Measurements from ENCODE around the gene ESYT2.

The ESYT2 gene

GRCh38 chr7:158783595-158783994 is 45.7 kb downstream of the ESYT2 start:
- H3K4me1 ChIP-seq (ENCODE audit: control insufficient read depth, insufficient read depth, low read length), result no peaks in the 10 kb centered on the region
- WGBS, 2 experiments, result 77 to 79% methylated on average over 8 of the region's 8 CpGs
- H3K4me3 ChIP-seq (ENCODE audit: insufficient read depth, low read depth, low read length), result no peak overlapping the region
- no peaks in the 10 kb centered on the region for H3K9me3 ChIP-seq (ENCODE audit: control insufficient read depth, low read length)
- peaks cover 12% of the 10 kb centered on the region for H3K36me3 ChIP-seq (ENCODE audit: control insufficient read depth, insufficient read depth, low read length)
- H3K27me3 ChIP-seq (ENCODE audit: control insufficient read depth, insufficient read depth, low read length, poor library complexity, severe bottlenecking), result no peaks in the 10 kb centered on the region
- H3K27ac ChIP-seq (ENCODE audit: insufficient read depth, low read depth, low read length, poor library complexity, severe bottlenecking), result no peak overlapping the region

GRCh38 chr7:158782761-158783401 is 46.4 kb downstream of the ESYT2 start:
- no peaks in the 10 kb centered on the region for H3K27me3 ChIP-seq (ENCODE audit: control insufficient read depth, insufficient read depth, low read length, poor library complexity, severe bottlenecking)
- no peaks in the 10 kb centered on the region for H3K4me1 ChIP-seq (ENCODE audit: control insufficient read depth, insufficient read depth, low read length)
- H3K9me3 ChIP-seq (ENCODE audit: control insufficient read depth, low read length), result no peaks in the 10 kb centered on the region
- no peak overlapping the region for H3K27ac ChIP-seq (ENCODE audit: insufficient read depth, low read depth, low read length, poor library complexity, severe bottlenecking)
- WGBS, 2 experiments, result 91 to 94% methylated on average over 20 of the region's 20 CpGs
- H3K36me3 ChIP-seq (ENCODE audit: control insufficient read depth, insufficient read depth, low read length), result peaks cover 12% of the 10 kb centered on the region
- H3K4me3 ChIP-seq (ENCODE audit: insufficient read depth, low read depth, low read length), result no peak overlapping the region

- Histone ChIP-seq H3K4me1 (ENCODE audit: control insufficient read depth, insufficient read depth, low read length) (no peaks in the 10 kb centered on the region), H3K36me3 (ENCODE audit: control insufficient read depth, insufficient read depth, low read length) (peaks cover 12% of the 10 kb centered on the region), H3K9me3 (ENCODE audit: control insufficient read depth, low read length) (no peaks in the 10 kb centered on the region), H3K27me3 (ENCODE audit: control insufficient read depth, insufficient read depth, low read length, poor library complexity, severe bottlenecking) (no peaks in the 10 kb centered on the region), H3K27ac (ENCODE audit: insufficient read depth, low read depth, low read length, poor library complexity, severe bottlenecking) (no peak overlapping the region), H3K4me3 (ENCODE audit: insufficient read depth, low read depth, low read length) (no peak overlapping the region)
- WGBS, 2 experiments, result 89 to 91% methylated on average over 17 of the region's 17 CpGs
Measured at GRCh38 chr7:158781974-158782664, 47.2 kb downstream of the ESYT2 start.

DNA sequence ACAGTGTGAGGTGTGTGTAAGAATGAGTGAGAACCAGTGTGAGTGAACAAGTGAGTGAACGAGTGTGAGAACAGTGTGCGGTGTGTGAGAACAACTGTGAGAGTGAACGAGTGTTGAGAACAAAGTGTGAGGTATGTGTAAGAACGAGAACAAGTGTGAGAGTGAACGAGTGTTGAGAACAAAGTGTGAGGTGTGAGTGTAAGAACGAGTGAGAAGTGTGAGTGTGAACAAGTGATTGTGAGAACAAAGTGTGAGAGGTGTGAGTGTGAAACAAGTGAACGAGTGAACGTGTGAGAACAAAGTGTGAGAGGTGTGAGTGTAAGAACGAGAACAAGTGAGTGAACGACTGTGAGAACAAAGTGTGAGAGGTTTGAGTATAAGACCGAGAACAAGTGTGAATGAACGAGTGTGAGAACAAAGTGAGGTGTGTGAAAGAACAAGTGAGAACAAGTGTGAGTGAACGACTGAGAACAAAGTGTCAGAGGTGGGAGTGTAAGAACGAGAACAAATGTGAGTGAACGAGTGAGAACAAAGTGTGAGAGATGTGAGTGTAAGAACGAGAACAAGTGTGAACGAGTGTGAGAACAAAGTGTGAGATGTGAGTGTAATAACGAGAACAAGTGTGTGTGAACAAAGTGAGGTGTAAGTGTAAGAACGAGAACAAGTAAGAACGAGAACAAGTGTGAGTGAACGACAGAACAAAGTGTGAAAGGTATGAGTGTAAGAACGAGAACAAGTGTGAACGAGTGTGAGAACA is 47.9 kb downstream of the ESYT2 start:
- Histone ChIP-seq H3K9me3 (ENCODE audit: control insufficient read depth, low read length) (no peaks in the 10 kb centered on the region), H3K36me3 (ENCODE audit: control insufficient read depth, insufficient read depth, low read length) (peaks cover 12% of the 10 kb centered on the region), H3K27ac (ENCODE audit: insufficient read depth, low read depth, low read length, poor library complexity, severe bottlenecking) (no peak overlapping the region)

DNA sequence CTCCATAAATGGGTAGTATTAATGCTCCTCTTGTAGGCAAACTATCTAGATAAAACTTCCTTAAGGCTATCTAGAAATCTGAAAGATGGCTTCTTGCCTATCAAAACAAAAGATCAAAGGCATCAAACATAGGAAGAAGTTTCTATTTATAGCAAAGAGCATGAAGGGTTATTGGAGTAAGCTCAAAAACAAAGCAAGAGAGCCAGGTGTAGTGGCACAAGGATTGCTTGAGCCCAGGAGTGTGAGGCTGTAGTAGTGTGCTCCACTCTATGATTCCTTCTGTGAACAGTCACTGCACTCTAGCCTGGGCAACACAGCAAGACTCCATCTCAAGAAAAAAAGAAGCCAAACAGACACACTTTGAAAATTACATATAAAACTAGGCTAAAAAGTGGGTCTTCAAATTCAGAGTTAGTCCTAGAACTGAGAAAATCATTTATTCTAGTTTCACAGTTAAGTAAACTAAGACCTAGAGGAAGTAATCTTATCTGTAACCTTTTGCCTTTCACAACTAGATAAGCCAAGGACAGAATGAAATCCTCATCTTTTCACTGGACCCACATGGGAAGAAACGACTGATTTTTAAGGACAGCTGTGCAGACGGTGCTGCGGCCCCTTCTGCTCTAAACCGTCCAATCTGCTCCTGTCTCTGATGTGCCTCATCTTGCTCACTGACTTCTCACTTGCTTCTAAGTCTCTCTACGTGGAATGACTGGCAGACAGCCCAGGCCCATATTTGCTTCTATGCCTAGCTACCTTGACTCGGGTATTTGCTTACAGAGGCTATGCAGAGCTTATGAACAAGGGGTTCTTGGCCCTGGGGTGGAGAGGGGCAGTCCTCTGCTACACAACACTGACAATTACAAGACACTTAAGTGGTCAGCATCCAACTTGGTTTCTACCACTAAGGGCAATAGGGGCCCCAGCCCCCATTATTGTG is 50.0 kb downstream of the ESYT2 start:
- no peak overlapping the region for H3K4me3 ChIP-seq (ENCODE audit: insufficient read depth, low read depth, low read length)
- WGBS, 2 experiments, result 94 to 97% methylated on average over 6 of the region's 6 CpGs
- H3K4me1 ChIP-seq (ENCODE audit: control insufficient read depth, insufficient read depth, low read length), result no peaks in the 10 kb centered on the region
- peaks cover 12% of the 10 kb centered on the region for H3K36me3 ChIP-seq (ENCODE audit: control insufficient read depth, insufficient read depth, low read length)
- no peaks in the 10 kb centered on the region for H3K9me3 ChIP-seq (ENCODE audit: control insufficient read depth, low read length)
- no peaks in the 10 kb centered on the region for H3K27me3 ChIP-seq (ENCODE audit: control insufficient read depth, insufficient read depth, low read length, poor library complexity, severe bottlenecking)
- no peak overlapping the region for H3K27ac ChIP-seq (ENCODE audit: insufficient read depth, low read depth, low read length, poor library complexity, severe bottlenecking)

More for the DNA sequence above, 47.9 kb downstream of the ESYT2 start:
- no peaks in the 10 kb centered on the region for H3K4me1 ChIP-seq (ENCODE audit: control insufficient read depth, insufficient read depth, low read length)
- H3K4me3 ChIP-seq (ENCODE audit: insufficient read depth, low read depth, low read length), result no peak overlapping the region
- H3K27me3 ChIP-seq (ENCODE audit: control insufficient read depth, insufficient read depth, low read length, poor library complexity, severe bottlenecking), result no peaks in the 10 kb centered on the region
- 95% methylated on average over 23 of the region's 23 CpGs for WGBS, 2 experiments

DNA sequence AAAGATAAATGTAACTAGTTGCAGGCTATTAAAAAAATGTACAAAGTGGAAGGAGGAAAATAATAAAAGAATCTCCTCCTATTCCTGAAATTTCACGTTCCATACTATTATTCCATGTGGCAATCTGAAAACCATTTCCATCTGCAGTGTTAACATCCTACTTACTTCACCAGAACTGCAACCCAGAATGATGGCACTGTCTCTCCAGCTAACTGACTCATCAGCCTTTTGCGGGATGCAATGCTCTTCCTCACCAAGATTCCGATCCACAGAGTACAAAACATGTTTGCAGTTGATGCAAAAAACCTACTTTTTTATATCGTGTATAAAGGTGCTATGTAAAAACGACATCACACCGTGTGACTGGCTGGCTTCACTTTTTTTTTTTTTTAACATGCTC is 50.8 kb downstream of the ESYT2 start:
- Histone ChIP-seq H3K27me3 (ENCODE audit: control insufficient read depth, insufficient read depth, low read length, poor library complexity, severe bottlenecking) (no peaks in the 10 kb centered on the region), H3K27ac (ENCODE audit: insufficient read depth, low read depth, low read length, poor library complexity, severe bottlenecking) (no peak overlapping the region), H3K4me3 (ENCODE audit: insufficient read depth, low read depth, low read length) (no peak overlapping the region), H3K4me1 (ENCODE audit: control insufficient read depth, insufficient read depth, low read length) (no peaks in the 10 kb centered on the region), H3K36me3 (ENCODE audit: control insufficient read depth, insufficient read depth, low read length) (peaks cover 12% of the 10 kb centered on the region), H3K9me3 (ENCODE audit: control insufficient read depth, low read length) (no peaks in the 10 kb centered on the region)
- 93 to 98% methylated on average over 3 to 6 of the region's 6 CpGs for WGBS, 2 experiments

DNA sequence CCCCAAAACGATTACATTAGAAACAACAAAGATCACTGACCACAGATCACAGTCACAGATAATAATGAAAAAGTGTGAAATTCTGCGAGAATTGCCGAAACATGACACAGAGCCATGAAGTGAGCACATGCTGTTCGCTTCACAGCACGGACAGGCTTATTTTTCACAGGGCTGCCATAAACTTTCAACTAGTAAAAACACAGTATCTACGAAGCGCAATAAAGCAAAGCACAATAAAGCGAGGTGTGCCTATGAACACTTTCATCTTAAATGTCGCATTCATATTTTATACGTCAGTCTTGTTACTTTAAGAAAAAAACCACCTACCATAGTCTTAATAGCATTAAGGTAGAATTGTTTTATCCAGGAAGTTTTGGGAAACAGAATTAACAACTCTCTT is 51.5 kb downstream of the ESYT2 start:
- 86% methylated on average over 10 of the region's 10 CpGs for WGBS, 2 experiments
- H3K9me3 ChIP-seq (ENCODE audit: control insufficient read depth, low read length), result no peaks in the 10 kb centered on the region
- H3K27ac ChIP-seq (ENCODE audit: insufficient read depth, low read depth, low read length, poor library complexity, severe bottlenecking), result no peak overlapping the region
- H3K4me3 ChIP-seq (ENCODE audit: insufficient read depth, low read depth, low read length), result no peak overlapping the region
- H3K36me3 ChIP-seq (ENCODE audit: control insufficient read depth, insufficient read depth, low read length), result peaks cover 12% of the 10 kb centered on the region
- H3K27me3 ChIP-seq (ENCODE audit: control insufficient read depth, insufficient read depth, low read length, poor library complexity, severe bottlenecking), result no peaks in the 10 kb centered on the region
- H3K4me1 ChIP-seq (ENCODE audit: control insufficient read depth, insufficient read depth, low read length), result no peaks in the 10 kb centered on the region

GRCh38 chr7:158776474-158776873 is 52.8 kb downstream of the ESYT2 start:
- H3K4me3 ChIP-seq (ENCODE audit: insufficient read depth, low read depth, low read length), result no peak overlapping the region
- WGBS, 2 experiments, result 90 to 94% methylated on average over 2 to 3 of the region's 3 CpGs
- H3K27me3 ChIP-seq (ENCODE audit: control insufficient read depth, insufficient read depth, low read length, poor library complexity, severe bottlenecking), result no peaks in the 10 kb centered on the region
- peaks cover 7% of the 10 kb centered on the region for H3K36me3 ChIP-seq (ENCODE audit: control insufficient read depth, insufficient read depth, low read length)
- no peaks in the 10 kb centered on the region for H3K9me3 ChIP-seq (ENCODE audit: control insufficient read depth, low read length)
- no peak overlapping the region for H3K27ac ChIP-seq (ENCODE audit: insufficient read depth, low read depth, low read length, poor library complexity, severe bottlenecking)
- H3K4me1 ChIP-seq (ENCODE audit: control insufficient read depth, insufficient read depth, low read length), result no peaks in the 10 kb centered on the region

- H3K4me3 ChIP-seq (ENCODE audit: insufficient read depth, low read depth, low read length), result no peak overlapping the region
- H3K27ac ChIP-seq (ENCODE audit: insufficient read depth, low read depth, low read length, poor library complexity, severe bottlenecking), result no peak overlapping the region
- 95% methylated on average over 5 of the region's 5 CpGs for WGBS, 2 experiments
- H3K27me3 ChIP-seq (ENCODE audit: control insufficient read depth, insufficient read depth, low read length, poor library complexity, severe bottlenecking), result no peaks in the 10 kb centered on the region
- H3K36me3 ChIP-seq (ENCODE audit: control insufficient read depth, insufficient read depth, low read length), result no peaks in the 10 kb centered on the region
- H3K9me3 ChIP-seq (ENCODE audit: control insufficient read depth, low read length), result no peaks in the 10 kb centered on the region
- H3K4me1 ChIP-seq (ENCODE audit: control insufficient read depth, insufficient read depth, low read length), result no peaks in the 10 kb centered on the region
Measured at GRCh38 chr7:158774952-158775351, 54.4 kb downstream of the ESYT2 start.
